ENCODE data around the gene KIF5A. TPM values are rescaled to one million over a fixed set of nuclear protein-coding genes. Genes with fewer than 3 reads are reported as not detected.
"Not testable (repeated sequence)": the region's sequence is repeated elsewhere in the genome, so short reads cannot be mapped to it uniquely, and the experiment has no call there.

Gene KIF5A
- 1.8 and 2.4 TPM in 2 replicates for total RNA-seq

GRCh38 chr12:57549909-57550640 is at the start of gene KIF5A:
Gene KIF5A, plus strand, starts transcription at chr12:57550044. Its CDS starts 228 bp downstream, at chr12:57550272.
- H3K4me1 Mint-ChIP-seq, result peaks cover 39% of the 10 kb centered on the region

DNA sequence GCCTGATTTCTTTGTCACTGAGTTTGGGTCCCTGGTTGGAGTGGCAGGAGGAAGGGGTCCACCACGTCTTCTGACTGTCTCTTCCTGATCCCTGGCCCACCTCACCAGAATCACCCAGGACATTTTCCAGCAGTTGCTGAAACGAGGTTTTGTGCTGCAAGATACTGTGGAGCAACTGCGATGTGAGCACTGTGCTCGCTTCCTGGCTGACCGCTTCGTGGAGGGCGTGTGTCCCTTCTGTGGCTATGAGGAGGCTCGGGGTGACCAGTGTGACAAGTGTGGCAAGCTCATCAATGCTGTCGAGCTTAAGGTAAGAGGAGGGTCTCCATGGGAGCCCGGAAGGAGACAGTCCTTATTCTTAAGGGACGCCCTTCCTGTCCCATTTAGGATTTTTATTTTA is 49.6 kb upstream of the KIF5A start:
- no peak for DNase-seq
- H3K4me1 Mint-ChIP-seq, result peaks cover 8% of the 10 kb centered on the region
- H3K27ac Mint-ChIP-seq, result no peak overlapping the region
- H3K36me3 Mint-ChIP-seq (ENCODE audit: low read depth), result peaks cover 82% of the 10 kb centered on the region
- intact Hi-C loops (cut with micrococcal nuclease), result no loop called here
- H3K4me3 Mint-ChIP-seq, result no peak overlapping the region
- no peaks in the 10 kb centered on the region for H3K27me3 Mint-ChIP-seq
- peaks cover 4% of the 10 kb centered on the region for H3K9me3 Mint-ChIP-seq

More at GRCh38 chr12:57549909-57550640, at the start of gene KIF5A:
- Mint-ChIP-seq H3K27me3 (peaks cover 25% of the 10 kb centered on the region), H3K9me3 (no peaks in the 10 kb centered on the region), H3K36me3 (ENCODE audit: low read depth) (peaks cover 8% of the 10 kb centered on the region), H3K4me3 (peak within 1 kb of the TSS; percentile 81), H3K27ac (no peak within 1 kb of the TSS)
- intact Hi-C loops (cut with micrococcal nuclease), result loop anchor here (5.0 kb wide), 1 partner anchor 142 kb away; the partner anchor contains the start of gene OS9
- peak; percentile 92 for DNase-seq

GRCh38 chr12:57502311-57502969 is 47.4 kb upstream of the KIF5A start:
- H3K4me1 Mint-ChIP-seq; H3K4me3 Mint-ChIP-seq; intact Hi-C loops (cut with micrococcal nuclease); H3K27me3 Mint-ChIP-seq; H3K27ac Mint-ChIP-seq; DNase-seq; H3K9me3 Mint-ChIP-seq: not testable (repeated sequence)
- peaks cover 74% of the 10 kb centered on the region for H3K36me3 Mint-ChIP-seq (ENCODE audit: low read depth)

GRCh38 chr12:57506541-57506940 is 43.3 kb upstream of the KIF5A start:
- H3K4me1 Mint-ChIP-seq; H3K9me3 Mint-ChIP-seq; H3K4me3 Mint-ChIP-seq; intact Hi-C loops (cut with micrococcal nuclease); H3K27me3 Mint-ChIP-seq; DNase-seq; H3K27ac Mint-ChIP-seq: not testable (repeated sequence)
- peaks cover 62% of the 10 kb centered on the region for H3K36me3 Mint-ChIP-seq (ENCODE audit: low read depth)

DNA sequence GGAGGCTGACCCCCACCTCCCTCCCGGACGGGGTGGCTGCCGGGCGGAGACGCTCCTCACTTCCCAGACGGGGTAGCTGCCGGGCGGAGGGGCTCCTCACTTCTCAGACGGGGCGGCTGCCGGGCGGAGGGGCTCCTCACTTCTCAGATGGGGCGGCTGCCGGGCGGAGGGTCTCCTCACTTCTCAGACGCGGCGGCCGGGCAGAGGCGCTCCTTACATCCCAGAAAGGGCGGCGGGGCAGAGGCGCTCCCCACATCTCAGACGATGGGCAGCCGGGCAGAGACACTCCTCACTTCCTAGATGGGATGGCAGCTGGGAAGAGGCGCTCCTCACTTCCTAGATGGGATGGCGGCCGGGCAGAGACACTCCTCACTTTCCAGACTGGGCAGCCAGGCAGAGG is 42.0 kb upstream of the KIF5A start:
- not testable (repeated sequence) for H3K9me3 Mint-ChIP-seq

GRCh38 chr12:57511161-57511560 is 38.7 kb upstream of the KIF5A start:
- DNase-seq, result no peak
- H3K4me1 Mint-ChIP-seq, result peaks cover 6% of the 10 kb centered on the region
- no peaks in the 10 kb centered on the region for H3K9me3 Mint-ChIP-seq
- peaks cover 68% of the 10 kb centered on the region for H3K36me3 Mint-ChIP-seq (ENCODE audit: low read depth)
- no peak overlapping the region for H3K27ac Mint-ChIP-seq
- H3K27me3 Mint-ChIP-seq, result no peaks in the 10 kb centered on the region
- intact Hi-C loops (cut with micrococcal nuclease), result no loop called here
- H3K4me3 Mint-ChIP-seq, result no peak overlapping the region

More for the DNA sequence above, 42.0 kb upstream of the KIF5A start:
- H3K4me1 Mint-ChIP-seq; DNase-seq; H3K4me3 Mint-ChIP-seq; H3K27me3 Mint-ChIP-seq; H3K27ac Mint-ChIP-seq; intact Hi-C loops (cut with micrococcal nuclease): not testable (repeated sequence)
- H3K36me3 Mint-ChIP-seq (ENCODE audit: low read depth), result peaks cover 66% of the 10 kb centered on the region

DNA sequence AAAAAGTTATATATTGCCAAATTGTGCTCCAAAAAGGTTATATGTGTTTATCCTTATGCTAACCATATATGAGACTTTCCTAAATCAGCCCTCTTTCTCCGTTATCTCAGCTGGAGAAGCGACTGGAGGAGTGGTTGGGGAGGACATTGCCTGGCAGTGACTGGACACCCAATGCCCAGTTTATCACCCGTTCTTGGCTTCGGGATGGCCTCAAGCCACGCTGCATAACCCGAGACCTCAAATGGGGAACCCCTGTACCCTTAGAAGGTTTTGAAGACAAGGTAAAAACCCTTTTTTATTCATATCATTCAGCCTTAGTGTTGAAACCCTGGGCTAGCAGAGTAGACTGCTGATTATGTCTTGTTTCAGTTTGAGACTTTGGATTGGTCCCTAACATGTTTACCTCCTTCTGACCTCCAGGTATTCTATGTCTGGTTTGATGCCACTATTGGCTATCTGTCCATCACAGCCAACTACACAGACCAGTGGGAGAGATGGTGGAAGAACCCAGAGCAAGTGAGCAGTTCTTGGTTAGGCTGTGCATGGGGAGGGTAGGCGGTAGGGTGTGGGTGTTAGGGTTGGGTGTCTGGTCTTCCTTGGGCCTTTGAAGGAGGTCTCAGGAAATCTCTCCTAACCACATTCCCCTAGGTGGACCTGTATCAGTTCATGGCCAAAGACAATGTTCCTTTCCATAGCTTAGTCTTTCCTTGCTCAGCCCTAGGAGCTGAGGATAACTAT is 38.1 kb upstream of the KIF5A start:
- Mint-ChIP-seq H3K27me3 (no peaks in the 10 kb centered on the region), H3K9me3 (no peaks in the 10 kb centered on the region), H3K36me3 (ENCODE audit: low read depth) (peaks cover 71% of the 10 kb centered on the region), H3K4me1 (peaks cover 7% of the 10 kb centered on the region), H3K27ac (peak overlapping the region; percentile 26), H3K4me3 (no peak overlapping the region)
- no peak for DNase-seq
- intact Hi-C loops (cut with micrococcal nuclease), result no loop called here

- intact Hi-C loops (cut with micrococcal nuclease), result no loop called here
- Mint-ChIP-seq H3K4me3 (no peak overlapping the region), H3K36me3 (ENCODE audit: low read depth) (peaks cover 80% of the 10 kb centered on the region), H3K4me1 (peaks cover 12% of the 10 kb centered on the region), H3K9me3 (no peaks in the 10 kb centered on the region), H3K27ac (peak overlapping the region; percentile 52), H3K27me3 (no peaks in the 10 kb centered on the region)
- no peak for DNase-seq
Measured at GRCh38 chr12:57512665-57513064, 37.2 kb upstream of the KIF5A start.

DNA sequence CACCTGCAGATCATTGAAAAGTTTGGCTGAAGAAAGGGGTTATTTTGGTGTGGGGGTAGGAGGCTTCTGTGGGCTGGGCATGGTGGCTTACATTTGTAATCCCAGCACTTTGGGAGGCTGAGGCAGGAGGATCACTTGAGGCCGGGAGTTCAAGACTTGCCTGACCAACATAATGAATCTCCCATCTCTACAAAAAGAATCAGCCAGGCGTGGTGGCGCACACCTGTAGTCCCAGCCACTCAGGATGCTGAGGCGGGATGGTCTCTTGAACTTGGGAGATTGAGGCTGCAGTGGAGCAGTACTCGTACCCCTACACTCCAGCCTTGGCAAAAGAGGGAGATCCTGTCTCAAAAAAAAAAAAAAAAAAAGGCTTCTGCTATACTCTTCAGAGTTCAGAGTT is 36.6 kb upstream of the KIF5A start:
- peaks cover 82% of the 10 kb centered on the region for H3K36me3 Mint-ChIP-seq (ENCODE audit: low read depth)
- no peak overlapping the region for H3K4me3 Mint-ChIP-seq
- DNase-seq, result no peak
- no peaks in the 10 kb centered on the region for H3K9me3 Mint-ChIP-seq
- no peak overlapping the region for H3K27ac Mint-ChIP-seq
- peaks cover 15% of the 10 kb centered on the region for H3K4me1 Mint-ChIP-seq
- intact Hi-C loops (cut with micrococcal nuclease), result no loop called here
- H3K27me3 Mint-ChIP-seq, result no peaks in the 10 kb centered on the region

- H3K27ac Mint-ChIP-seq; intact Hi-C loops (cut with micrococcal nuclease); H3K9me3 Mint-ChIP-seq; H3K27me3 Mint-ChIP-seq; H3K4me3 Mint-ChIP-seq; DNase-seq: not testable (repeated sequence)
- Mint-ChIP-seq H3K36me3 (ENCODE audit: low read depth) (peaks cover 82% of the 10 kb centered on the region), H3K4me1 (peaks cover 19% of the 10 kb centered on the region)
Measured at GRCh38 chr12:57513677-57514076, 36.2 kb upstream of the KIF5A start.

DNA sequence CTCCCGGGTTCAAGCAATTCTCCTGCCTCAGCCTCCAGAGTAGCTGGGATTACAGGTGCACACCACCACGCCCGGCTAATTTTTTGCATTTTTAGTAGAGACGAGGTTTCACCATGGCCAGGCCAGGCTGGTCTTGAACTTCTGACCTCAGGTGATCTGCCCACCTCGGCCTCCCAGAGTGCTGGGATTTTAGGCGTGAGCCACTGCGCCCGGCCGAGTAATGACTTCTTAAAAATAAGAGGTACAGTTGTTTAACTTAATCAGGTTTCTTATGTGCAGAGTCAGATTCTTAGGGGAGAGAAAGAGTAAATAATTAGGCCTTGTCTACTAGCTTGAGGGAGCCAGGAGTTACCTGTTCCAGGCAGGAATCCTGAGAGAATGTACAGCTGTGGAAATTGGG is 35.6 kb upstream of the KIF5A start:
- peaks cover 84% of the 10 kb centered on the region for H3K36me3 Mint-ChIP-seq (ENCODE audit: low read depth)
- intact Hi-C loops (cut with micrococcal nuclease); H3K9me3 Mint-ChIP-seq; H3K27me3 Mint-ChIP-seq; DNase-seq; H3K4me3 Mint-ChIP-seq; H3K27ac Mint-ChIP-seq: not testable (repeated sequence)
- H3K4me1 Mint-ChIP-seq, result peaks cover 25% of the 10 kb centered on the region

GRCh38 chr12:57514720-57515407 is 35.0 kb upstream of the KIF5A start:
- intact Hi-C loops (cut with micrococcal nuclease), result no loop called here
- H3K36me3 Mint-ChIP-seq (ENCODE audit: low read depth), result peaks cover 83% of the 10 kb centered on the region
- H3K4me1 Mint-ChIP-seq, result peaks cover 28% of the 10 kb centered on the region
- H3K27ac Mint-ChIP-seq, result no peak overlapping the region
- H3K4me3 Mint-ChIP-seq, result no peak overlapping the region
- DNase-seq, result no peak
- H3K27me3 Mint-ChIP-seq, result no peaks in the 10 kb centered on the region
- H3K9me3 Mint-ChIP-seq, result no peaks in the 10 kb centered on the region

DNA sequence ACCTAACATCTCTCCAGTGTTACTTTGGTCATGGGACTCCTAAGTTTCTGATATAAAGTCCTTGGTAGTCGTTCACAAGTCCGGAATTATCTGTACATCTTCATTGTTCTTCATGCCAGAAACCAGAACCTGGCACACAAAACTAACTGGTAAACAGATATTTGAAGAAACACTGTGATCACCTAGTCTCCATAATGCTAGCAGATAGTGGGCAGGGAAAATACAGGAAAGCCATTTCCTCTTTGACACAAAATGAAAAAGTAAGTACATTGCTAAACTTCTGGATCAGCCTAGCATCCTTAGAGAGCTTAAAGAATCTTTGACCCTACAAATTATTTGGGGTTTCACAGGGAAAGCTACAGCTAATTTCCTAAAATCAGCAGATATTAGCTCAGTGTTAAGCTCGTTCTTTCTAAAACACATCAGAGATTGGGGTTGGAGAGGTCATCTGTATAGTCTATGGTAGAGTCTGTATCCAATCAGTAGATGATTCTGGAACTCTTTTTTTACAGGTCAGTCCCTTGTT is 34.4 kb upstream of the KIF5A start:
- intact Hi-C loops (cut with micrococcal nuclease), result no loop called here
- H3K9me3 Mint-ChIP-seq, result no peaks in the 10 kb centered on the region
- peaks cover 28% of the 10 kb centered on the region for H3K4me1 Mint-ChIP-seq
- H3K4me3 Mint-ChIP-seq, result no peak overlapping the region
- H3K27me3 Mint-ChIP-seq, result no peaks in the 10 kb centered on the region
- DNase-seq, result no peak
- peaks cover 87% of the 10 kb centered on the region for H3K36me3 Mint-ChIP-seq (ENCODE audit: low read depth)
- H3K27ac Mint-ChIP-seq, result no peak overlapping the region

Measured in activated CD4-positive, alpha-beta T cell treated with anti-CD3 and anti-CD28 coated beads, Interleukin-2, amount 10 ng/mL, durations not matched to agents 24 days and 14 days (primary cell).